Heart left ventricle (tissue), 16 donors: ENCODE measurements around the gene LMF1. TPM values are rescaled to one million over a fixed set of nuclear protein-coding genes. Genes with fewer than 3 reads are reported as not detected.
"Not testable (repeated sequence)": the region's sequence is repeated elsewhere in the genome, so short reads cannot be mapped to it uniquely, and the experiment has no call there.

Experiments
- ATAC-seq, 4 donors: fragments of 200-7000 bp; cut with Tn5 transposase; one replicate each; pipeline ENCODE4 v1.9.1; 2020 to 2022; ENCODE audit warnings: moderate library complexity in 4 of 4, mild to moderate bottlenecking in 3 of 4, moderate number of reproducible peaks in 1 of 4
- DNase-seq, 5 donors: peaks; one replicate each; pipeline ENCODE4 v3.0.0-alpha.2; 2020
- H3K27ac ChIP-seq, 12 donors: fragments of 200-600 bp; sonication (generic) in 4 of 12; one replicate each; pipeline versions ENCODE4 v1.5.0 to v1.8.0; 2016 to 2022; ENCODE audit warnings: mild to moderate bottlenecking in 2 of 12
- H3K27me3 ChIP-seq, 9 donors: fragments of 200-600 bp; sonication (generic) in 2 of 9; one replicate each; pipeline versions ENCODE4 v1.5.1 to v1.8.0; 2016 to 2022; ENCODE audit warnings: mild to moderate bottlenecking in 3 of 9
- H3K36me3 ChIP-seq, 9 donors: fragments of 200-600 bp; sonication (generic) in 2 of 9; one replicate each; pipeline versions ENCODE4 v1.5.0 to v1.8.0; 2018 to 2022; ENCODE audit warnings: mild to moderate bottlenecking in 2 of 9
- H3K4me1 ChIP-seq, 12 donors: fragments of 200-600 bp; sonication (generic) in 4 of 12; one replicate each; pipeline versions ENCODE4 v1.5.0 to v1.8.0; 2016 to 2022; ENCODE audit warnings: mild to moderate bottlenecking in 3 of 12
- H3K4me3 ChIP-seq, 12 donors: fragments of 200-600 bp; sonication (generic) in 4 of 12; one replicate each; pipeline versions ENCODE4 v1.5.0 to v1.8.0; 2017 to 2022; ENCODE audit warnings: mild to moderate bottlenecking in 9 of 12, moderate library complexity in 4 of 12
- H3K9me3 ChIP-seq, 12 donors: fragments of 200-600 bp; sonication (generic) in 4 of 12; one replicate each; pipeline versions ENCODE4 v1.5.0 to v1.8.0; 2016 to 2022; ENCODE audit warnings: mild to moderate bottlenecking in 1 of 12
- CTCF ChIP-seq, 12 donors: fragments of 200-600 bp; sonication (generic) in 4 of 12; IDR thresholded peaks; one replicate each; pipeline versions ENCODE4 v1.5.0 to v1.8.0; 2018 to 2022; ENCODE audit warnings: antibody characterized with exemption in 12 of 12, mild to moderate bottlenecking in 5 of 12
- POLR2A ChIP-seq, 2 donors: fragments of 450-650 bp; IDR thresholded peaks; one replicate each; pipeline ENCODE4 v1.6.1; 2017; ENCODE audit warnings: antibody characterized with exemption in 2 of 2, mild to moderate bottlenecking in 2 of 2, moderate library complexity in 2 of 2
- whole genome bisulfite sequencing, 4 donors: extraction: QIAGEN DNeasy Blood & Tissue Kit in 2 of 4; methylation state at CpG; one replicate each; pipeline versions ENCODE4 v1.1.5 to v1.1.7; 2013 to 2018; 5-methylcytosine and 5-hydroxymethylcytosine counted together
- intact Hi-C, 10 donors: fragments of 100-400 bp; cut with DNase I; formaldehyde crosslinking; loops; one replicate each; pipeline versions ENCODE4 v1.11.1 to v1.14.2; 2022
- polyA plus RNA-seq, 2 donors: library from polyadenylated mRNA; stranded (reverse); fragments of 200-250 nt; gene quantifications; one replicate each; pipeline ENCODE4 v1.2.3, GENCODE V29; 2013
- total RNA-seq, 9 donors: library from RNA; depleted of rRNA in 2 of 9; stranded (reverse); fragments of >200 nt in 2 of 9; fragmentation: NEBNext Ultra II Directional in 3 of 9; extraction: Animal tissue kit (Norgen Biotek cat#: 25700) in 3 of 9; gene quantifications; one replicate each; pipeline versions ENCODE4 v1.1.0 to v1.2.4, GENCODE V29; 2016 to 2023
- donor health status: ischemic (EF 13 %, LVEDD 7.1; RV severe dilation, severe dysfunction).
- donor health status: healthy with polysubstance abuse.
- donor health status: DM: no; HTN: yes; CAD: no.
- donor health status: DM: no; HTN: no; CAD: no.
- donor health status: ischemic (EF 25% LVEDD 6.9; RV normal size, moderate dysfunction).
- donor health status: ischemic (EF 25% LVEDD 5.7; RV mildly dilated, moderate dysfunction).
- donor health status: healthy.
- donor health status: DM: yes; HTN: yes; CAD: no.
- donor health status: ischemic (EF 35%, LVEDD 5.7; RV mildly dilated, moderate dysfunction).
- donor health status: nonischemic (EF 11% LVEDD 7.7; RV severe dilation, severe dysfunction).
- donor health status: DM: yes; HTN: yes; CAD: no.
- donor health status: PGD.
- donor health status: ischemic (EF 29% LVEDD 5.4; RV normal size, mild dysfunction).
- donor health status: nonischemic (EF 23%, LVEDD 6.1; RV moderate dilation, normal function).

Gene LMF1
- total and polyA plus RNA-seq, 11 donors, result 4.3 to 19.2 (median 7.1) TPM

- intact Hi-C loops, result no loop called here
- no peaks in the 10 kb centered on the region for H3K27me3 ChIP-seq
- peaks cover 0 to 9% (median 0%) of the 10 kb centered on the region in 9 donors for H3K36me3 ChIP-seq
- ATAC-seq, result no peak
- H3K9me3 ChIP-seq, result peaks cover 0 to 32% (median 20%) of the 10 kb centered on the region in 12 donors
- H3K4me3 ChIP-seq, result no peak overlapping the region
- no peak for DNase-seq
- TF ChIP-seq CTCF (IDR thresholded peaks at IDR 0.05) (no peak), POLR2A (IDR thresholded peaks at IDR 0.05) (no peak)
- no peak overlapping the region for H3K27ac ChIP-seq
- no peaks in the 10 kb centered on the region for H3K4me1 ChIP-seq
- 91 to 94% (median 94%) methylated on average over 3 of the region's 3 CpGs for WGBS, 4 donors
Observed at GRCh38 chr16:883340-883739, 87.4 kb downstream of the LMF1 start.

- H3K27me3 ChIP-seq, ATAC-seq, H3K4me3 ChIP-seq, H3K36me3 ChIP-seq, H3K27ac ChIP-seq, intact Hi-C loops, H3K4me1 ChIP-seq: not testable (repeated sequence)
- H3K9me3 ChIP-seq, result peaks cover 0 to 32% (median 20%) of the 10 kb centered on the region in 12 donors
- DNase-seq, result peak in 1 of 5 donors; percentile 26
- 88 to 95% (median 93%) methylated on average over 15 of the region's 15 CpGs for WGBS, 4 donors
Observed at GRCh38 chr16:882671-883070, 88.1 kb downstream of the LMF1 start.

GRCh38 chr16:882256-882655 is 88.5 kb downstream of the LMF1 start:
- Histone ChIP-seq H3K4me1 (no peaks in the 10 kb centered on the region), H3K4me3 (no peak overlapping the region), H3K9me3 (peaks cover 0 to 32% (median 20%) of the 10 kb centered on the region in 12 donors), H3K36me3 (peaks cover 0 to 9% (median 0%) of the 10 kb centered on the region in 9 donors), H3K27me3 (no peaks in the 10 kb centered on the region), H3K27ac (no peak overlapping the region)
- ATAC-seq, result no peak
- no peak for DNase-seq
- TF ChIP-seq CTCF (IDR thresholded peaks at IDR 0.05), result no peak
- no peak for TF ChIP-seq POLR2A (IDR thresholded peaks at IDR 0.05)
- 87 to 93% (median 89%) methylated on average over 7 of the region's 7 CpGs for WGBS, 4 donors
- intact Hi-C loops, result no loop called here

GRCh38 chr16:881219-882097 is 89.3 kb downstream of the LMF1 start:
- TF ChIP-seq POLR2A (IDR thresholded peaks at IDR 0.05) (no peak), CTCF (IDR thresholded peaks at IDR 0.05) (no peak)
- WGBS, 4 donors, result 86 to 89% (median 88%) methylated on average over 21 of the region's 21 CpGs
- intact Hi-C loops, result no loop called here

More at GRCh38 chr16:881219-882097, 89.3 kb downstream of the LMF1 start:
- peaks cover 0 to 9% (median 0%) of the 10 kb centered on the region in 9 donors for H3K36me3 ChIP-seq
- DNase-seq (peak in 2 of 5 donors; percentile 23 to 48), ATAC-seq (no peak)
- peaks cover 0 to 32% (median 20%) of the 10 kb centered on the region in 12 donors for H3K9me3 ChIP-seq
- no peak overlapping the region for H3K4me3 ChIP-seq
- no peak overlapping the region for H3K27ac ChIP-seq
- no peaks in the 10 kb centered on the region for H3K4me1 ChIP-seq
- no peaks in the 10 kb centered on the region for H3K27me3 ChIP-seq
